Neural progenitor cell (in vitro differentiated cells): Measurements from ENCODE around the gene ELF1.

ENCODE experiments used
- EZH2 ChIP-seq: fragments of 200-600 bp; sonication (generic); IDR thresholded peaks from 2 replicates; pipeline ENCODE4 v1.6.1; 2017; ENCODE audit warnings: antibody characterized with exemption, mild to moderate bottlenecking, moderate library complexity
- EZH2phosphoT487 ChIP-seq: fragments of 200-600 bp; sonication (generic); IDR thresholded peaks from 2 replicates; pipeline ENCODE4 v1.6.1; 2017; ENCODE audit warnings: antibody characterized with exemption
- TF ChIP-seq, protein P1 (sequence below): fragments of 200-600 bp; sonication (generic); IDR thresholded peaks from 2 replicates; pipeline ENCODE4 v1.5.1; 2017; ENCODE audit warnings: antibody characterized with exemption, mild to moderate bottlenecking

DNA sequence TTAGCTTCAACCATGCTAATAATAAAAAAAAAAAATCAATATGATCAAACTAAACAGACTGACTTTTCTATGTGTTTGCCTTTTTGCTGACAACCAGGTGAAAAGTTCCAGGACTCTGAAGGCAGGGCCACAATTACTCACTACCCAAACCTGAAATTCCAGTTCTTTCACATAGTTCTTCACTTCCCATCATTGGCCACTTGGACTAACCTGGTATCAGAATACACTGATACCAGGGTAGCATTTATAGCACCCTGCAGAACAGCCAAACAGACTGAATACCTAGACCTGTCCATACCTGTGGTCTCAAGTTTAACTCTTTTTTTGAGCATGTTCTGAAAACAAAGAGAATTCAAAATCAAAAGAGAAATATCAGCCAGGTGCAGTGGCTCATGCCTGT is 25.1 kb downstream of the ELF1 start:
- TF ChIP-seq, protein P1, sequence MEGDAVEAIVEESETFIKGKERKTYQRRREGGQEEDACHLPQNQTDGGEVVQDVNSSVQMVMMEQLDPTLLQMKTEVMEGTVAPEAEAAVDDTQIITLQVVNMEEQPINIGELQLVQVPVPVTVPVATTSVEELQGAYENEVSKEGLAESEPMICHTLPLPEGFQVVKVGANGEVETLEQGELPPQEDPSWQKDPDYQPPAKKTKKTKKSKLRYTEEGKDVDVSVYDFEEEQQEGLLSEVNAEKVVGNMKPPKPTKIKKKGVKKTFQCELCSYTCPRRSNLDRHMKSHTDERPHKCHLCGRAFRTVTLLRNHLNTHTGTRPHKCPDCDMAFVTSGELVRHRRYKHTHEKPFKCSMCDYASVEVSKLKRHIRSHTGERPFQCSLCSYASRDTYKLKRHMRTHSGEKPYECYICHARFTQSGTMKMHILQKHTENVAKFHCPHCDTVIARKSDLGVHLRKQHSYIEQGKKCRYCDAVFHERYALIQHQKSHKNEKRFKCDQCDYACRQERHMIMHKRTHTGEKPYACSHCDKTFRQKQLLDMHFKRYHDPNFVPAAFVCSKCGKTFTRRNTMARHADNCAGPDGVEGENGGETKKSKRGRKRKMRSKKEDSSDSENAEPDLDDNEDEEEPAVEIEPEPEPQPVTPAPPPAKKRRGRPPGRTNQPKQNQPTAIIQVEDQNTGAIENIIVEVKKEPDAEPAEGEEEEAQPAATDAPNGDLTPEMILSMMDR = no peak
- TF ChIP-seq EZH2phosphoT487 = no peak
- no peak for TF ChIP-seq EZH2
